Activated CD8-positive, alpha-beta memory T cell treated with anti-CD3 and anti-CD28 coated beads, Interleukin-2, amount 50 U/mL, for 4 hours (primary cell): ENCODE measurements around the gene OPCML.

ENCODE experiments used
- DNase-seq: peaks from one replicate; pipeline ENCODE4 v3.0.0-alpha.2; 2020

The OPCML gene

DNA sequence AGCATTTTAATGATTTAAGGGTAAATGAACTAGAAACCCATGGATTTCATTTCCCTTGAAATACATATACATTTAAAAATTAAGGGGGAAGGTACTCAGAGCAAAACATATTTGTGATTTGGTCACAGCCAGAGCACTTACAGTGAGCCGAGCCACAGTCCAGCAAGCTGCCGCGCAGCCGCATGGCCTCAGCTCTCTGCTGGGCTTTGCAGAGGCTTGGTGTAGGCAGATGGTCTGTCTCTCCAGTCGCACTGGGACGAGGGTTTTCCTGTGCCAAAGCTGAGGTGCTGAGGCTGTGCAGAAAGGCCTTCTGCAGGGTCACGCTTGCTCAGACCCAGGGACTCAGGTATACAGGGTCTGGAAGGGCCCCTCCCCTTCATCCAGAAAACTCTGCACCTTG, 367.3 kb downstream of the OPCML start:
- no peak for DNase-seq

DNA sequence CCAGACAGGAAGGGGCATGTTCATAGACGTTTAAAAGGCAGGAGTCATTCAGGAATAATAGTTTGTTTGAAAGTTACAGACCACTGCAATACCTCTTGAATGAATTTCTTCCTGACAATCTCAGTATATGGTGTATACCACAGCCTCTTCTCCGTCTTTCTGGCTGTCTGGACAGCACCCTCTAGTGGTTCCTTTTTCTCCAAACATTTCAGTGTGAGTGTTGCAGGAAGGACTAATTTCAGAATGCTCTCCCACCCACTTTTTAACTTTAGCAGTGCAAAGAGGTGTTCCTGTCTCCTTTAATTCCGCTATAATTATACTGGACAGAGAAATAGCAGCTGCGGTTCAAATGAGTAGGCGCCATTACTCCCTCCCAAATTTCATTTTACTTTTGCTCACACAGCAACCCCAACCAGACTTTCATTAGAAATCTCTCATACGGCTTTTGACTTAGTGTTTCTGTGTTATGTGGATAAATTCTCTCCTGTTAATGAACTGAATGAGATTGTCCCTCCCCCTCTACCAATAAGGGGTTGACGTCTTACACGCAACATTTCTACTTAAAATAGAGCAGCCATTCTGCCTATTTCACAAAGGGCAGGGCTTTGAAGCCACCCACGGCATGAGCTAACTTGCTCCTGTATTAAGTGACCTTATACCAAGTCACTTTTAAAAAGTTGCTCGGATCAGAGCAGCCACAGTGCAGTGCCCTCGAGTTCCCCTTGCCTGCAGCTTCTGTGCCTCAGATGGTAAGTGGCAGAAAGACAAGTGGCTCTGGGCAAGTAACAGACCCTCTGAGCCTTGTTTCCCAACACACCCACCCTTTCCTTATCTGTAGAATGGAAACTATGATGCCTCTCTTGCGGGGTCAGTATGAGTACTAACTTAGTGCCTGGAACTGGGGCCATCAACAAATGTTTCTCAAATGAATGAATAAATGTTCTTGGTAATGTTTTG, 368.6 kb downstream of the OPCML start:
- DNase-seq = no peak

DNA sequence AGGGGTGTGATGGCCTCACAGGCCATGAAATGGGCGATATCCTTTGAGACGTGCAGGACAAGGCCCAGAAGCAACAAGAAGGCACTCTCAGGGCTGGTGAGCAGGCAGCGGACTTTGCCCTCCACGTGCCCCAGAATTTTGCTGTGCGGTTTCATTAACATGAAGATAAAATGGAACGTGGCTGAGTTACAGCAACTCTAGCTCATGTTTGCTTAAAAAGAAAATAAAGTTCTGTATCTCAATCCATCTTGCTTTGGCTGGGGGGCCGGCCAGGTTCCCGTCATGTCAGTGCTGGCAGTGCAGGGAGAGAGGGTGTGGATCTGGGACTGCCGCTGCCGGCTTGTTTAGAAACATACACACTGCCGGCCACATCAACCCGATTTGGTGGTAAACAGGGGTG, 370.1 kb downstream of the OPCML start:
- DNase-seq = no peak

DNA sequence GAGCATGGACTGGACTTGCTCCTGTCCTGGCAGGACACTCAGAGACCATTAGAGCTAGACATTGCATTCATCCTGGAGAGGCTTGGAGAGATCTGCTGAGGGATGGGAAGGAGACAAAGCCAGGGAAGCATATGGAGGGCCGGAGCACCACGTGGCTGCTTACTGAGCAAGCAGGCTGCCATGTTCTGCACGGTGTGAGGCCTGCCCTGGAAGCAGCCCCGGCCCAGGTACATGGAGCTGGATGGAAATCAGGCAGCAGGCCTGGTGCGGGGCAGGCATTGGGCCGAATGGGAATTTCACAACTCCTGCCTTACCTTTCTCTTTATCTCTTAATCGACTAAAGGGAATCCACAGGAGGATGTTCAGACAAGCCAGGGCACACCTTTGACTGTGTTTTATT, 371.5 kb downstream of the OPCML start:
- DNase-seq = no peak

DNA sequence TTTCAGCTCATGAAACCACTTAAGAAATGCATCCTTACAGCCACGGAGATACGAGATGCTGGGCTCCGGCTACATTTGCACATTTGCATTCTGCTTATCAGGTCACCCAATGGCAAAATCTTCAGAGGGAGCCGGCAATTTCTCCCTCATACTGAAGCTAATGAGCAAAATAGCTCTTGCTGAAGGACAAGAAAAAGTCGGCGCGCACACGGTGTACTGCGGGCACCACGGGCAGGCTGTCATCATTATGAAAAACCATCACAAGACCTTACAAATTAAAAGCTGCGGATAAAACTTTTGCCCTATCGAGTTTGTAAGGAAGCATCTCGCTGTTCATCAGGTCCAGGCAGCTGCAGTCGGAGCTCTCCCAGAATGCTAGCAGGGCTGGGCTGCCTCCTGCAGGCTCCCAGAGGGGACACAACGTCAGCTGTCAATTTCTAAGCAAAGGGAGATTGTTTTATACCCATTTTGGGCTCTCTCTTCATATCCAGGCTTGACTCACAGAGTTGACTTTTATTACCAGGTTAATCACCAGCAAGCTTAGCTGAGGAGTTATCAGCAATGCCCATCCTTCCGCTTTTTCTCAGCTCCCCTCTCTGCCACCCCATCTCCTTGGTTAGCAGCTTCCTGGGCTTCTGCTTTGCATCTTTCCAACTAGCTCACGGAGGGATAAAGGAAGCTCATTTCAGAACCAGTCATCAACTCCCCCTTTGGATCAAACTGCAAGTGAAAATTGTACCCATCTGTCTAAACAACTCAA, 375.1 kb downstream of the OPCML start:
- no peak for DNase-seq

DNA sequence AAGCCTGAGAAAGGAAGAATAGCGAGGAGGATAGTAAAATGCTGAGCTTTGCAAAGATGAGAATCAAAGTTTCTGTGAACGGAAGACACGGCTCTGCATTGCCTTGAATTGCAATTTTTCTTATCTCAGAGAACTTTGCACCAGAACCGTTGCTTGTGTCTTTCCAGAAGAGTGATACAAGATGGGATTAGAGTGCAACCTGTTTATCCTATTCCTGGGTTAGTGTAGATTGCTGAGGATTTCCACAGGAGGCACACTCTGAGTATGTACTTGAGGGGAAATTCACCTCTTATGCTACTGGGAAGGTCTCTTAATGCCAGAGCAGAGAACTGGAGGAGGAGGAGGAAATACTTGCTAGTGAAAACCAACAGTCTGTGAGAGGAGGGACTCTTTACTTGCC, 377.5 kb downstream of the OPCML start:
- DNase-seq = no peak

DNA sequence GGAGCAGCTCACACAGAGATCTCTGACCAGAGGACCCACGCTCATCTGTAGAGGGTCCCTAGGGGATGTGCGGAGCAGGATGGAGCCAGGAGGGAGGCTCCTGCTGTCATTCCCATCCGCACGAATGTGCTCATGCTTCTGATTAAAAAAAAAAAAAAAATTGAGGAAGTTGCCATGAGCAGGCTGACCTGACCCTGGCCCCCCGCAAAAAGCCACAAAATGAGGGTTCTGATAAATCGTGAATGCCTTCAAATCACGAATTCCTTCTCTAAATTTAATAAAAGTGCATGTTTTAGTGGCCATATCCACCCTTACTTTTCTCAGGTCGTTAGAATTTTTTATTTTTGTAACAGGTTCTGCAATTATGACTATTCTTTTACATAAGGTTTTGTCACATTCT, 378.2 kb downstream of the OPCML start:
- DNase-seq = no peak

DNA sequence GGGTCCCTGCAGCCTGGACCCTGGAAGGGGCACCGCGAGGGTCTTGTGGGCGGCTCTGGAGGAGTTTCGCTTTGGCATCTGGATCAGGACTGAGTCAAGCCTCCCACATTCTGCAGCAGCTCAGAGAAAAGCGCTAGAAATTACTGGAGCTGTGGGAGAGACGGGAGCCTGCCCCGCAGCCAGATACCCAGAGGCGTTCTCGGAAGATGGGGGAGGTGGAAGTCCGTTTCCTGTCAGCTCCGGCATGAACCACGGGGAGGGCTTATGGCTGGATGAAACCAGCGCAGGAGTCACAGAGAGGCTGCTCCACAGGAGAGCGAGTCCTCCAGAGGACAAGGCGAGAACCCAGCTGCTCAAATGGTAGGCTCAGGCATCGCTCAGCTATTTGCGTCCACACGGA, 379.3 kb downstream of the OPCML start:
- DNase-seq = no peak

DNA sequence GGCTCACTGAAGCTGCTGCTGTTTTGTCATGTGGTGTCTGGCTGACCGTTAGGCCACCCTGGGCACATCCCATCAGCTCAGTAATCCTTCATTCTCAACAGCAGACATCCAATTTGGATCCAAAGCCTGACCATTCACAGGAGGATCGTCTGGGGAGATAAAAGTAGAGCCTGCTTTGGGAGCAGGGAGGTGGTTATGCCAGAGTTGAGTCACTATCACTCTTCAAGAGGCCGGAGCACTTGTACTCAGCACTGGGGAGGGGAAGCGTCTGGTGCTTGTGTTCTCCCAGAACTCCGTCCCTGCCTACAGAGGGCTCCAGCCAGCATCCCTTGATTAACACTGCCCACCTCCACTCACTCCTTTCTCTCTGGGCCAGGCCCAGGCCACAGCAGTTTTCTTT, 382.6 kb downstream of the OPCML start:
- no peak for DNase-seq

DNA sequence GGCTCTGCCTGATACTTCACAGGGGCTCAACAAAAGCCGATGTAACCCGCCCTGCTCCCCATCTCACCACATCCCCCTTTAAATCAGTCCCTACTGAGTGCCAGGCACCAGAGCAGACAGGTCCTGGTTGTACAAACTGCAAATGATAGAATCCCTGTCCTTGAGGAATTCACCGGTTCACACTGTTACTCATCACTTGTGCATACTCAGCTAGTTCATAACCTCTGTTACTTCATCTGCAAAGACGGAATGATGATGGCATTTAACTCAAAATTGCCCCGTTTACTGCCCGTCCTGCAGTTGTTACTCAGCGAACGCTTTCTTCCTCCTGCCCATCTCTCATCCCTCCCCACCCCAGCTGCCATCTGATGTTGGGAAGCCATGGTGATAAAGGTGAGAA, 384.7 kb downstream of the OPCML start:
- no peak for DNase-seq

DNA sequence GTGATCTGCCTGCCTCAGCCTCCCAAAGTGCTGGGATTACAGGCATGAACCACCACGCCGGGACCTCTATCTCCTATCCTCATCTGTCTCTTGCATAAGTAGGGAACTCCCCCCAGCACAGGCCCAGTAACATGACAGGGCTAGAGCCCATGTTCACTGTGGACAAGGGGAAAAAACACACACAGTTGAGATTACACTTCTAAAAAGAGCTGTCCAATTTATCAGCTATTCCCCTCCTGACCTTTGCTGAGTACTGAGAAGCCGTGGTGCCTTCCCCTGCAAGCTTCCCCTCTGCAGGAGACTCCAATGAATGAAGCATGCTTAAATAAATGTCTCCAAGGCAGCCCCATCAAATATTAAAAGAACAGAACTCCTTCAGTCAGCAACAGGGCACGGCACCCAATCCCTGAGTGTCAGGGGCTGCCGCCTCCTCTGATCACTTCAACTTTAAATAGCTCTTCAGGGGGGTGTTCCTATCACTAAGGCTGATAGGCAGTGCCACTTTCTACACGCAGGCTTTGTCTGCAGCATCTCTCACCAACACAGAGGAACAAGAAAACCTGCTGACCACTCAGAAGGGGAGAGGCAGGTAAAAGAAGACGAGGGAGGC, 385.5 kb downstream of the OPCML start:
- no peak for DNase-seq

DNA sequence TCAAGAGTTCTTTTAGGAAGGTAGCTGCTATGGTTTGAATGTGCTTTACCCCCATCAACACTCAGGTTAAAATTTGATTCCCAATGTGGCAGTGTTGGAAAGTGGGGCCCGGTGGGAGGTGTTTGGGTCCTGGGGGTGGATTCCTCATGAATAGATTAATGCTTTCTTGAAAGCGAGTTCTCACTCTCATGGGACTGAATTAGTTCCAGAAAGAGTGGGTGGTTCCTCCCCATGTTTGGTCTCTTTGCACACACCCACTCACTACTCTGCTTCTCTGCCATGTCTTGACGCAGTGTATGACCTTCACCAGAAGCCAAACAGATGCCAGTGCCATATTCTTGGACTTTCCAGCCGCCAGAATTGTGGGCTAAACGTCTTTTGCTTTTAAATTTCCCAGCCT, 394.4 kb downstream of the OPCML start:
- DNase-seq = no peak

DNA sequence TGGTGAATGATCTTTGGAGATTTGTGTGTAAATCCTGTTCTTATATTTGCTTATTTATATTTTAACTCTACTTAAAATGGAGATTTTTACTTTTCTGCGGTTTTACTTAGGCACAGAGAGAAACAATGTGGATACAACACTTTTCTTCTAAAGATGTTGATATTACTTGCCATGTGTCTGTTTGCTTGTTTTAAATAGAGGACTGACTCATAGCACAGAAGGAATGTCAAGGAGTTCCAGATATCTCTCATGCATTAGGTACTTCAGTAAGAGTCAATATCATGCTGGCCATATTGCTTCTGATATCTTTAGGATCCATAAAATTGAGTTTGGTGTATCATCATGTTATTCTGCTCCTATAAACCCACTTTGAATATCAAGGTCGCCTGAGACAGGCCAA, 395.0 kb downstream of the OPCML start:
- no peak for DNase-seq

DNA sequence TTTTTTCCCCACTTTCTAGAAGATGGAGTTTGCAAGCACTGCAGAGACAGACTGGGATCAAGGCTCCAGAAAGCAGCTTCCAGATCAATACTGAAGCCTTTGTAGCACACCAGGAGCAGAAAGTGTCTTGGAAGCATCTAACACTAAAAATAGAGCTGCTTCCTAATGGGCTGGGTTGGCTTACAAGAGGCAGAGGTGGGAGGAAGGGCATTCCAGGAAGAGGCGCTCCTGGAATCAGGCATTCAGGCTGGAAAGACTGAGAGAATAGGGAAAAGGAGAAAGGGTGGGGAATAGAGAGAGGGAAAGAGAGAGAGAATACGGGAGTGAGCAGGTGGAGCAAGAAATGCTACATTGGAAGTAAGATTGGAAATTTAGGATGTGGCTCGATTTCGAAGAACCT, 395.9 kb downstream of the OPCML start:
- no peak for DNase-seq

DNA sequence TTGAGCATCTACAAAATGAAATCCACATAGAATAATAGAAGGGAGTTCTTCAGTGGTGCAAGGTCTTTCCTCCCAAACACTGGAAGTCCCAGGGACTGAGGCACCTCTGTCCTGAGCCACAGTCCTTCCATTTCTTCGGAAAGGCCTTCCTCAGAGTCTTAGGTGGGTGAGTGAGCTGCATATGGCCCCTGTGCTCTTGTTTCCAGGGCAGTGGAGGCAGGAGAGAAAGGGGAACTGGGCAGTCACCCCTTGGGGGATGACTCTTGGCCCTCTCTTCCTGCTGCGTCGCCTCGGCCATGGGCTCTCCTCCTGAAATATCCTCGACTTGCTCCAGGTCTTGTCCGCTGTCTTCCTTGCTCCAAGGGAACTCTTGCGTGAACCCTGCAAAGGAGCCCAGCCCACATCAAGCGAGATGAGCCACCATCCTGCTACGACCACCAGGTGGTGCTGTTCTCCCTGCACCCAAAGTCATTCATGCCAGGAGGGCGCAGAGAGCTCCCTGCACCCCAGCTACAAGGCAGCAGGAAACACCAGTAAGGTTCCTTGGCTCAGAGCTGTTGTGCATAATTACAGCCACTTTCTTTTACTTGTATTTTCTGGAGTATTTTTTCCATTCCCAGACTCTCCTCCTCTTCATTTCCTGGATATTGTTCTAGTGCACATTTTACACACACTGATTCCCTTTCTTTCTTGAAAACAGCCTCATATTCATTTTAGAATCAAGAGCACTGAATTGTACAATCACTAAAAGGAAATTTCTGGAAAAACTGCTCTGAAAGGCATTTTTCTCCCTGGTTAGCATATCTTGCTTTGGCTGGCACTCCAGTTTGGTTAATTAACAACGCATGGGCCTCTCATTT, 397.8 kb downstream of the OPCML start:
- DNase-seq = no peak

DNA sequence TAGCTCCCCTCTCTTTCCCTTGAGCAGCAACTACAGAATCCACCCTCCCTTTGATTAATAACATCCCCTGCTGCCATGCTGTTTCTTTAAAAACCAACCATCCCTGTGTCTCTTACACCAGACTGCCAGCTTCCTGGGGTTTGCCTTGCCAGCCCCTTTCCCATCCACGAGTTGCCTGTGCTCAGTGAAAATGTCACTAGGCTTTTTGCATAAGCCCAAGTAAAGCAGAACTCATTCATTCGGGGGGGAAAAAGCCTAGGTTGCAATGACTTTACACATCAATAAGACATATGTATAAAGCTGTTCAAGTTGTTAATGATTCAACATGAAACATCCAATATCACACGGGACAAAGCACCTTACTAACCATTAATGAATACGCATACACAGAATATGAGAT, 398.7 kb downstream of the OPCML start:
- DNase-seq = no peak

DNA sequence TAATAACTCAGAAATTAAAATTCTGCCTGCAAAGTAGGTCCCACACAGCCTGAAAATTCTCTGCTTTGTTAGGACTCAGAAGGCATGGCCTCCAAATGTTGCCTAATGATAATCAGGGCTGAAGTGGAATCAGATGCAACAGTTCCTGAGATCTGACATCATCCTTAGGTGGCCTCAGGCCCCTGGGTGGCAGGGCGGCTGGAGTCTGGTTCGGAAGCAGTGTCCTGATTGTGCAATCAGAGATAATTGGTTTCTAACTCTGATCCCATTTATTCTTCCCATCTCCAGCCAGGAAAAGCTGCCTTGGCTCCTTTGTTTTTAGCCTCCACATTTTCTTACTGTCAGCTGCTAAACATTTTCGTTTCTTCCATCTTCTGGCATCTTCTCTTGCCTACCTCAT, 399.3 kb downstream of the OPCML start:
- DNase-seq = no peak

DNA sequence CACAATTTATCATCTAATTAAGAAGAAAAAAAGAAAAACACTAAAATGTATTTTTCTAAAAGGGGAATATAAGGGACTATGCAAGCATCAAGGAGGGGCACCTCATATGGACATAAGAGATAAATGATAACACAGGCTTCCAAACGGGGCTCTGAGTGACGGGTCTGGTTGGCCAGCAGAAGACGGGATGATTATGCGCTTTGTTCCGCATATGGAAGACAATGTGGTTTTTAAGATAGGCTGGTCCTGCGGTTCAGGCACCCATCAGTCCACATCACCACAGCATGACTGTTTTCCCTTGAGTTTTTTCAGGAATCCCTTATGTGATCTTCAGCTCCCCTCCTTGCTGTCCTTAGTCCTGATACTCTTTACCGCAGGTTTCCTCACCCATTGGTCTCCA, 404.6 kb downstream of the OPCML start:
- no peak for DNase-seq

DNA sequence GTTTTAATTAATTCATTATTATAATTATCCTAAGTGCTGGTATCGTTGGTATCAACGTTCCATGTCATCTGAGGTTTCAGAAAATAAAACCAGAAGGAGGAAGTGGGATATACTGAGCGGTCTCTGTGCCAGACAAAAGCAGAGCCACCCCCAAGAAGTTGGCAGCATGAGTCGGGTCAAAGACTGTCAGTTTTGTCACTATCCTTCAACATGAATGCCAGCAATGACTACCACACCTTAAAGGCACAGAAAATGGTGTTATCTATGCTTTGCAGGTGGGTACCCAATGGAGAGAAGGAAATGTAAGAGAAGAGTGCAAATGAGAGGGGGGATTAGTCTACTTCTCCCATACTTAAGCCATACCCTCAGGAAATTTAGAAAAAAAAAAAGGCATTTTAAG, 408.5 kb downstream of the OPCML start:
- DNase-seq = no peak

DNA sequence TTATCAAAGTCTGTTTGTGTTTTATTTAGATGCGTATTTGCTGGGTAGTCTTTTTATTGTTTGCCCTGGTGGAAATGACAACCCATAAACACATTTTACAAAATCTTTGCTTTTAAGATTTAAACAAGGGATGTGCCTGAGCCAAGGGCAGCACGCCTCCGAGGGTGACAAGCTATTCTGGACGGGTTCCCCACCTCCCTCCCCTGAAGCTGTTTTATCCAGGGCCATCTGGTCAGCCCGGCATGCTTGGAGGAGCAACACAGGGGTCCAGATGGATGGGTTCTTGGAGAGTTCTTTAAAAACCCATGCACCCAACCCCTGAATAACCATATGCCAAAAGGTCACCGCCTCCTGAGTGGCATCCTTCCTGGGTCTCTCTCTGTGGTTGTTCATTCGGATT, 408.9 kb downstream of the OPCML start:
- DNase-seq = no peak

DNA sequence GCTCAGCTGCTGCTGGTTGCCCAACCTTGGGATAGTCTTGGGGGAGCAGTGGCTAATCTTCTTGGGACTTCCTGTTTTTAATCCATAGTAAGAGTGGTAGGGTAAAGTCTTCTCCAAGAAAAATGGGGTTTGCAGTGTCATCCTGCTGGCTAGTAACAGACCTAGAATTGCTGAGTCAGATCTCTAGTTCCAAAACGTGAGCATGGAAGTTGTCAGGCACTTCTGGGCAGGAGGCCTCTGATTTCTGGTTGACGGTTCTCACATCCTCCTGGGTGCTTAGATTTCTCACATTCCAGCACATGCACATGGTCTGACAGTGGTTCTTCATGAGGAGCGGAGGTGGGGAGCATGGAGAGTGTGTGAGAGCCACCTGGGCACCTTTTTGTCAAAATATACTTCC, 410.0 kb downstream of the OPCML start:
- DNase-seq = no peak

DNA sequence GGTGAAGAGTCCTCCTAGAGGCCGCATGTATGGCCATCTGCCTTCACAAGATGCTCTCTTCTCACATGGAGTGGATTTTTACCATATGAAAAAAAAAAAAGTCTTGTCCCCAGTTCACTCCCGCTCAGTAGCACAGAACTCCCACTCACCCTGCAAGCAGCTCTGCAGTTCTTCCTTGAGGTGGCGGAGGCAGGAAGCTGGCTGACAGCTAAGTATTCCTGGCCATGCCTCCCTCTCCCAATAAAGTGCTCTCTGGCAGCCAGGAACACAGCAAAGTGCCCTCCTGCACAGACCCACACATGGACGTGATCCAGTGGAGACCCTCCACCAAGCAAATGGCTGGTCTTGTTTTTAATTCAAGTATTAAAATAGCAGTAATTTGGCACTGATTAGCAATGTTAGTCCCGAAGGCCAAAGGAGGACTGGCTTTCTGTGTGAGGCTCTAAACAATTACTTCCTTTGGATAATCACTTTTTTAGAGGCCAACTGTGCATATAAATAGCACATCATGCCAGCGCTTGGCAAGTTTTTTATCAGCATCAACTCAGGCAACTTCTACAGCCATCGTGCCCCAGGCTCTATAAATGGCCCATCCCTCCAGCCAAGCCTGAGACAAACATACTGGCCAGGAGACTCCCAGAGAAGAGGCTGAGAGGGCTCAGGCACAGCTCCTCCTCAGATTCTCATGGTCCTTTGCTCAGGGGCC, 413.6 kb downstream of the OPCML start:
- DNase-seq = no peak
